Measurements from ENCODE around the gene TNFRSF19.

TNFRSF19 gene

GRCh38 chr13:23613596-23613995, 43.4 kb downstream of the TNFRSF19 start:
- no peak for DNase-seq (ENCODE audit: low read depth, low spot score)
- H3K36me3 ChIP-seq (ENCODE audit: insufficient read depth, insufficient read length, low read length): no peaks in the 10 kb centered on the region
- H3K4me3 ChIP-seq (ENCODE audit: insufficient read length, low read depth): no peak overlapping the region
- no peak for TF ChIP-seq SUZ12 (IDR thresholded peaks at IDR 0.05; ENCODE audit: extremely low read depth, insufficient read depth, insufficient read length)
- no peak for TF ChIP-seq YY1 (IDR thresholded peaks at IDR 0.05; ENCODE audit: insufficient read depth, insufficient read length)
- TF ChIP-seq ZNF274 (IDR thresholded peaks at IDR 0.05; ENCODE audit: low read depth, low read length): no peak
- no peaks in the 10 kb centered on the region for H3K9me3 ChIP-seq (ENCODE audit: insufficient read depth, low read length)
- no peak overlapping the region for H3K9ac ChIP-seq (ENCODE audit: insufficient read length, low read depth)
- no peaks in the 10 kb centered on the region for H3K27me3 ChIP-seq (ENCODE audit: insufficient read depth, insufficient read length)
- no peaks in the 10 kb centered on the region for H3K4me1 ChIP-seq (ENCODE audit: insufficient read depth, insufficient read length)

GRCh38 chr13:23615395-23616081, 45.3 kb downstream of the TNFRSF19 start:
- Histone ChIP-seq H3K9me3 (ENCODE audit: insufficient read depth, low read length) (no peaks in the 10 kb centered on the region), H3K27me3 (ENCODE audit: insufficient read depth, insufficient read length) (no peaks in the 10 kb centered on the region), H3K4me3 (ENCODE audit: insufficient read length, low read depth) (no peak overlapping the region), H3K36me3 (ENCODE audit: insufficient read depth, insufficient read length, low read length) (no peaks in the 10 kb centered on the region), H3K9ac (ENCODE audit: insufficient read length, low read depth) (no peak overlapping the region), H3K4me1 (ENCODE audit: insufficient read depth, insufficient read length) (no peaks in the 10 kb centered on the region)
- no peak for DNase-seq (ENCODE audit: low read depth, low spot score)
- TF ChIP-seq YY1 (IDR thresholded peaks at IDR 0.05; ENCODE audit: insufficient read depth, insufficient read length): no peak
- no peak for TF ChIP-seq ZNF274 (IDR thresholded peaks at IDR 0.05; ENCODE audit: low read depth, low read length)
- no peak for TF ChIP-seq SUZ12 (IDR thresholded peaks at IDR 0.05; ENCODE audit: extremely low read depth, insufficient read depth, insufficient read length)

GRCh38 chr13:23616228-23616627, 46.0 kb downstream of the TNFRSF19 start:
- no peak overlapping the region for H3K4me3 ChIP-seq (ENCODE audit: insufficient read length, low read depth)
- H3K9me3 ChIP-seq (ENCODE audit: insufficient read depth, low read length): no peaks in the 10 kb centered on the region
- no peak overlapping the region for H3K9ac ChIP-seq (ENCODE audit: insufficient read length, low read depth)
- no peaks in the 10 kb centered on the region for H3K27me3 ChIP-seq (ENCODE audit: insufficient read depth, insufficient read length)
- H3K36me3 ChIP-seq (ENCODE audit: insufficient read depth, insufficient read length, low read length): no peaks in the 10 kb centered on the region
- no peaks in the 10 kb centered on the region for H3K4me1 ChIP-seq (ENCODE audit: insufficient read depth, insufficient read length)
- TF ChIP-seq ZNF274 (IDR thresholded peaks at IDR 0.05; ENCODE audit: low read depth, low read length) (no peak), SUZ12 (IDR thresholded peaks at IDR 0.05; ENCODE audit: extremely low read depth, insufficient read depth, insufficient read length) (no peak), YY1 (IDR thresholded peaks at IDR 0.05; ENCODE audit: insufficient read depth, insufficient read length) (no peak)
- DNase-seq (ENCODE audit: low read depth, low spot score): no peak

- H3K9ac ChIP-seq (ENCODE audit: insufficient read length, low read depth): no peak overlapping the region
- TF ChIP-seq ZNF274 (IDR thresholded peaks at IDR 0.05; ENCODE audit: low read depth, low read length) (no peak), SUZ12 (IDR thresholded peaks at IDR 0.05; ENCODE audit: extremely low read depth, insufficient read depth, insufficient read length) (no peak), YY1 (IDR thresholded peaks at IDR 0.05; ENCODE audit: insufficient read depth, insufficient read length) (no peak)
- H3K27me3 ChIP-seq (ENCODE audit: insufficient read depth, insufficient read length): no peaks in the 10 kb centered on the region
- no peaks in the 10 kb centered on the region for H3K9me3 ChIP-seq (ENCODE audit: insufficient read depth, low read length)
- no peak overlapping the region for H3K4me3 ChIP-seq (ENCODE audit: insufficient read length, low read depth)
- DNase-seq (ENCODE audit: low read depth, low spot score): no peak
- H3K4me1 ChIP-seq (ENCODE audit: insufficient read depth, insufficient read length): no peaks in the 10 kb centered on the region
- no peaks in the 10 kb centered on the region for H3K36me3 ChIP-seq (ENCODE audit: insufficient read depth, insufficient read length, low read length)
Observed at GRCh38 chr13:23617551-23618024, 47.4 kb downstream of the TNFRSF19 start.

- no peak for DNase-seq (ENCODE audit: low read depth, low spot score)
- H3K4me1 ChIP-seq (ENCODE audit: insufficient read depth, insufficient read length): no peaks in the 10 kb centered on the region
- no peaks in the 10 kb centered on the region for H3K27me3 ChIP-seq (ENCODE audit: insufficient read depth, insufficient read length)
- H3K9me3 ChIP-seq (ENCODE audit: insufficient read depth, low read length): no peaks in the 10 kb centered on the region
- no peak overlapping the region for H3K9ac ChIP-seq (ENCODE audit: insufficient read length, low read depth)
- H3K36me3 ChIP-seq (ENCODE audit: insufficient read depth, insufficient read length, low read length): no peaks in the 10 kb centered on the region
- H3K4me3 ChIP-seq (ENCODE audit: insufficient read length, low read depth): no peak overlapping the region
- TF ChIP-seq SUZ12 (IDR thresholded peaks at IDR 0.05; ENCODE audit: extremely low read depth, insufficient read depth, insufficient read length) (no peak), ZNF274 (IDR thresholded peaks at IDR 0.05; ENCODE audit: low read depth, low read length) (no peak), YY1 (IDR thresholded peaks at IDR 0.05; ENCODE audit: insufficient read depth, insufficient read length) (no peak)
Observed at GRCh38 chr13:23618341-23618740, 48.1 kb downstream of the TNFRSF19 start.

GRCh38 chr13:23619068-23619855, 49.0 kb downstream of the TNFRSF19 start:
- DNase-seq (ENCODE audit: low read depth, low spot score): no peak
- no peaks in the 10 kb centered on the region for H3K9me3 ChIP-seq (ENCODE audit: insufficient read depth, low read length)
- H3K27me3 ChIP-seq (ENCODE audit: insufficient read depth, insufficient read length): no peaks in the 10 kb centered on the region
- no peak overlapping the region for H3K9ac ChIP-seq (ENCODE audit: insufficient read length, low read depth)
- TF ChIP-seq SUZ12 (IDR thresholded peaks at IDR 0.05; ENCODE audit: extremely low read depth, insufficient read depth, insufficient read length): no peak
- no peak for TF ChIP-seq ZNF274 (IDR thresholded peaks at IDR 0.05; ENCODE audit: low read depth, low read length)
- TF ChIP-seq YY1 (IDR thresholded peaks at IDR 0.05; ENCODE audit: insufficient read depth, insufficient read length): no peak
- no peaks in the 10 kb centered on the region for H3K4me1 ChIP-seq (ENCODE audit: insufficient read depth, insufficient read length)
- no peaks in the 10 kb centered on the region for H3K36me3 ChIP-seq (ENCODE audit: insufficient read depth, insufficient read length, low read length)
- H3K4me3 ChIP-seq (ENCODE audit: insufficient read length, low read depth): no peak overlapping the region

- DNase-seq (ENCODE audit: low read depth, low spot score): no peak
- H3K4me1 ChIP-seq (ENCODE audit: insufficient read depth, insufficient read length): no peaks in the 10 kb centered on the region
- TF ChIP-seq YY1 (IDR thresholded peaks at IDR 0.05; ENCODE audit: insufficient read depth, insufficient read length) (no peak), ZNF274 (IDR thresholded peaks at IDR 0.05; ENCODE audit: low read depth, low read length) (no peak), SUZ12 (IDR thresholded peaks at IDR 0.05; ENCODE audit: extremely low read depth, insufficient read depth, insufficient read length) (no peak)
Observed at GRCh38 chr13:23620211-23620610, 50.0 kb downstream of the TNFRSF19 start.

More at GRCh38 chr13:23620211-23620610, 50.0 kb downstream of the TNFRSF19 start:
- H3K36me3 ChIP-seq (ENCODE audit: insufficient read depth, insufficient read length, low read length): no peaks in the 10 kb centered on the region
- H3K27me3 ChIP-seq (ENCODE audit: insufficient read depth, insufficient read length): no peaks in the 10 kb centered on the region
- no peak overlapping the region for H3K9ac ChIP-seq (ENCODE audit: insufficient read length, low read depth)
- H3K4me3 ChIP-seq (ENCODE audit: insufficient read length, low read depth): no peak overlapping the region
- no peaks in the 10 kb centered on the region for H3K9me3 ChIP-seq (ENCODE audit: insufficient read depth, low read length)

Measured in NT2/D1 (cell line).